GM21576 (cell line): Measurements from ENCODE around the gene SCYL2.
"Not testable (repeated sequence)": the region's sequence is repeated elsewhere in the genome, so short reads cannot be mapped to it uniquely, and the experiment has no call there.

Experiments
- ATAC-seq: cut with Tn5 transposase; IDR thresholded peaks from one replicate; pipeline ENCODE4 v1.9.1; 2021; ENCODE audit warnings: mild to moderate bottlenecking, moderate library complexity; ENCODE audit not compliant: unreplicated experiment

The SCYL2 gene

GRCh38 chr12:100266835-100267602, at the start of gene SCYL2, which contains the start of gene DEPDC4:
Gene SCYL2 (plus strand): TSS chr12:100267177. CDS start chr12:100282971, 15,794 bp downstream.
Gene DEPDC4 (minus strand): TSS chr12:100267079. CDS start chr12:100267076, 3 bp downstream.
- ATAC-seq, result peak; percentile 91

GRCh38 chr12:100219328-100220109, 47.5 kb upstream of the SCYL2 start:
- ATAC-seq, result no peak

- no peak for ATAC-seq
Observed at GRCh38 chr12:100221523-100221922, 45.5 kb upstream of the SCYL2 start.

- not testable (repeated sequence) for ATAC-seq
Observed at GRCh38 chr12:100222173-100222572, 44.8 kb upstream of the SCYL2 start.

GRCh38 chr12:100225491-100225890, 41.5 kb upstream of the SCYL2 start:
- ATAC-seq, result no peak

GRCh38 chr12:100229036-100229635, 37.8 kb upstream of the SCYL2 start:
- ATAC-seq, result no peak

- ATAC-seq, result no peak
Observed at GRCh38 chr12:100229876-100230275, 37.1 kb upstream of the SCYL2 start.

GRCh38 chr12:100231873-100232272, 35.1 kb upstream of the SCYL2 start:
- ATAC-seq, result not testable (repeated sequence)

- ATAC-seq, result no peak
Observed at GRCh38 chr12:100234166-100234565, 32.8 kb upstream of the SCYL2 start.

- no peak for ATAC-seq
Observed at GRCh38 chr12:100234591-100235304, 32.2 kb upstream of the SCYL2 start.

- no peak for ATAC-seq
Observed at GRCh38 chr12:100238801-100239200, 28.2 kb upstream of the SCYL2 start.

GRCh38 chr12:100239589-100239988, 27.4 kb upstream of the SCYL2 start:
- no peak for ATAC-seq

GRCh38 chr12:100243137-100243536, 23.8 kb upstream of the SCYL2 start:
- no peak for ATAC-seq

- no peak for ATAC-seq
Observed at GRCh38 chr12:100247765-100248164, 19.2 kb upstream of the SCYL2 start.

- ATAC-seq, result no peak
Observed at GRCh38 chr12:100248886-100249285, 18.1 kb upstream of the SCYL2 start.

- ATAC-seq, result no peak
Observed at GRCh38 chr12:100249941-100250340, 17.0 kb upstream of the SCYL2 start.

- no peak for ATAC-seq
Observed at GRCh38 chr12:100251917-100252316, 15.1 kb upstream of the SCYL2 start.

- ATAC-seq, result no peak
Observed at GRCh38 chr12:100253437-100253836, 13.5 kb upstream of the SCYL2 start.

GRCh38 chr12:100254876-100255275, 12.1 kb upstream of the SCYL2 start:
- ATAC-seq, result no peak

GRCh38 chr12:100258127-100258526, 8.8 kb upstream of the SCYL2 start:
- no peak for ATAC-seq

- no peak for ATAC-seq
Observed at GRCh38 chr12:100263131-100263530, 3.8 kb upstream of the SCYL2 start.
